GM12873 (cell line): ENCODE results near the gene PRPS1.

Source experiments
- TF ChIP-seq, protein P1 (sequence below): IDR thresholded peaks from 2 replicates; pipeline ENCODE4 v1.5.1; 2012; ENCODE audit warnings: low read depth, mild to moderate bottlenecking, moderate library complexity, low read length, control low read depth; ENCODE audit not compliant: insufficient read depth; ENCODE audit errors: missing control alignments

The PRPS1 gene

DNA sequence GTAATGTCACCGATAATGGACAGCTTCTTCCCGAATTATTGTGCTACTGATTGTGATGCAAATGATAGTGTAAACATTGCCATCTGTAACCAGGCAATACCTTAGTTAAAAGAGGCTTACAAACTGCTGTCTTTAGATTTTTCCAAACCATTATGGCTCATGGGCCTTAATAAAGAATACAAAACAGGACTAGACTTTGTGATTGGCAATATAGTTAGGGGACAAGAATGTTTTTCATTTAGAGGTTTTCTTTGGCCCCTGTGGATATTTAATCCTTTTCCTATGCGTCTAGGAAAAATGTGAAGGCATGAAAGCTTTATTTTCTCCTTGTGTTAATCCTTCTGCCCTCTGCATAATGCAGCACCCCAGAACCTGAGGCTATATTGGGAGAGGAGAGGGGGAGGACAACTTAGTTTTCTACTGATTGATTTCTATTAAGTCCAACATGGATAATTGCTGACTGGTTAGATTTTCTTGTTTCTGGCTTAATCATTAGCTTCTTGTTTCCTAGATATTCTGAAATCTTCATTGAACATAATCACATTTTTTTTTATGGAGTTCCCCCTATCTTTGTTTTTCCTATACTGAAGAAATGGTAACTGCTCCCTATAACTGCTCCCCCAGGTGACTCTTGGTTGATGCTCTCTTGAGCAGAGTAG, 1.9 kb downstream of the PRPS1 start:
- TF ChIP-seq, protein P1, sequence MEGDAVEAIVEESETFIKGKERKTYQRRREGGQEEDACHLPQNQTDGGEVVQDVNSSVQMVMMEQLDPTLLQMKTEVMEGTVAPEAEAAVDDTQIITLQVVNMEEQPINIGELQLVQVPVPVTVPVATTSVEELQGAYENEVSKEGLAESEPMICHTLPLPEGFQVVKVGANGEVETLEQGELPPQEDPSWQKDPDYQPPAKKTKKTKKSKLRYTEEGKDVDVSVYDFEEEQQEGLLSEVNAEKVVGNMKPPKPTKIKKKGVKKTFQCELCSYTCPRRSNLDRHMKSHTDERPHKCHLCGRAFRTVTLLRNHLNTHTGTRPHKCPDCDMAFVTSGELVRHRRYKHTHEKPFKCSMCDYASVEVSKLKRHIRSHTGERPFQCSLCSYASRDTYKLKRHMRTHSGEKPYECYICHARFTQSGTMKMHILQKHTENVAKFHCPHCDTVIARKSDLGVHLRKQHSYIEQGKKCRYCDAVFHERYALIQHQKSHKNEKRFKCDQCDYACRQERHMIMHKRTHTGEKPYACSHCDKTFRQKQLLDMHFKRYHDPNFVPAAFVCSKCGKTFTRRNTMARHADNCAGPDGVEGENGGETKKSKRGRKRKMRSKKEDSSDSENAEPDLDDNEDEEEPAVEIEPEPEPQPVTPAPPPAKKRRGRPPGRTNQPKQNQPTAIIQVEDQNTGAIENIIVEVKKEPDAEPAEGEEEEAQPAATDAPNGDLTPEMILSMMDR: no peak

DNA sequence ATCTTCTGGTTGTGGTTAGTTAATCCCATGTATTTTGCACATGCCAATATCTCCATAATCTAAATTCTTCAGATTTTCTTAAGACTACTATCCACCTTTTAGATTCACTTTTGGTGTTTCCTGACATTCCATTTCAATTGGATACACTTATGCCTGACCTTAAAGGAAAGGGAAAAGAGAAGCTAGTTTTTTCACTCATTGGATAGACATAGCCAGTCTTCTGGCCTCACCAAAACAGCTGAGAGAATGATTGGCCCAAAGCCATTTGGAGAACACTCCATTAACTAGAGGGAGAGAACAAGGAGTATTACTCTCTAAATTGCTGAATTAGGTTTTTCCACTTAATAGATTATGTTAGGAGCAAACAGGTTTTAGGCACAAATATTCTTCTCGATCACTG, 4.0 kb downstream of the PRPS1 start:
- TF ChIP-seq, protein P1: no peak

DNA sequence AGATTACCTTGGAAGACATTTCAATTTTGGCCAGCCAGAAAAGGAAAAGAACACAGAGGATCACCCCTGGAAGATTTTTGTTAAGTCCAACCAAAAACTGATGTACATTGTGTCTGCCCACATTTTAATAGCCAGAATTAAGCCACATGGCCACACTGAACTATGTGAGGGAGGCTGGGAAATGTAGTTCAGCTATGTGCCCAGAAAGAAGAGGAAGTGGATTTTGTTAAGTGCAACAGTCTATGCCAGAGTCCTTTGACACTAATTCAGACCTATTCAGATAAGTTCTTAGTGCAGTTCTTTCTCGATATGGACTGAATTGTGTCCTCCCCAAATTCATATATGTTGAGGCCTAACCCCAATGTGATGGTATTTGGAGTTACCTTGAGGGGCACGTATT, 18.4 kb downstream of the PRPS1 start:
- TF ChIP-seq, protein P1: no peak

DNA sequence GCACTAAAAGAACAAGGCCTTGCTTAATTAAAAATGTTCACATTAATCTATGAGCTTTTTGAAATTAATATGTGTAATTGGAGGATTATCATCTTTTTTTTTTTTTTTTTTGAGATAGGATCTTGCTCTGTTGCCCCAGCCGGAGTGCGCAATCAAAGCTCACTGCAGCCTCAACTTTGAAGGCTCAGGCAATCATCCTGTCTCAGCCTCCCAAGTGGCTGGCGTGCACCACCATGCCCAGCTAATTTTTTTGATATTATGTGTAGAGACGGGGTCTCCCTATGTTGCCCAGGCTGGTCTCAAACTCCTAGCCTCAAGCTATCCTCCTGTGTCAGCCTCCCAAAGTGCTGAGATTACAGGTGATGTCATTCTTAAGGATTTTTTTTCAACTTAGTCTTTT, 20.0 kb downstream of the PRPS1 start:
- TF ChIP-seq, protein P1: no peak

DNA sequence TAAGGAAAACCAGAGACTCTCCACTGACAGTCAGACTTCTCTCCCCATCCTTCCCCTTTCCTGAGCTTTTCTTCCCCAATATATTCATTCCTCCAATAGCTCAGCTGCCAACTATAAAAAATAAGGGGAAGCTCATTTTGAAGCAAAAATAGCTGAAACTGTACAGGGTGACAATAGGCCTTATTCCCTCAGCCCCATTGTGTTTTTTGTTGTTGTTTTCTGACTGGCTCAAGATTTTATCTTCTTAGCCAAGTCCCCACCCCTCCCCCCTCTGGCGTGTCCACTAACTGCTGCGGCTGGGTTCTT, 26.2 kb downstream of the PRPS1 start:
- TF ChIP-seq, protein P1: no peak

DNA sequence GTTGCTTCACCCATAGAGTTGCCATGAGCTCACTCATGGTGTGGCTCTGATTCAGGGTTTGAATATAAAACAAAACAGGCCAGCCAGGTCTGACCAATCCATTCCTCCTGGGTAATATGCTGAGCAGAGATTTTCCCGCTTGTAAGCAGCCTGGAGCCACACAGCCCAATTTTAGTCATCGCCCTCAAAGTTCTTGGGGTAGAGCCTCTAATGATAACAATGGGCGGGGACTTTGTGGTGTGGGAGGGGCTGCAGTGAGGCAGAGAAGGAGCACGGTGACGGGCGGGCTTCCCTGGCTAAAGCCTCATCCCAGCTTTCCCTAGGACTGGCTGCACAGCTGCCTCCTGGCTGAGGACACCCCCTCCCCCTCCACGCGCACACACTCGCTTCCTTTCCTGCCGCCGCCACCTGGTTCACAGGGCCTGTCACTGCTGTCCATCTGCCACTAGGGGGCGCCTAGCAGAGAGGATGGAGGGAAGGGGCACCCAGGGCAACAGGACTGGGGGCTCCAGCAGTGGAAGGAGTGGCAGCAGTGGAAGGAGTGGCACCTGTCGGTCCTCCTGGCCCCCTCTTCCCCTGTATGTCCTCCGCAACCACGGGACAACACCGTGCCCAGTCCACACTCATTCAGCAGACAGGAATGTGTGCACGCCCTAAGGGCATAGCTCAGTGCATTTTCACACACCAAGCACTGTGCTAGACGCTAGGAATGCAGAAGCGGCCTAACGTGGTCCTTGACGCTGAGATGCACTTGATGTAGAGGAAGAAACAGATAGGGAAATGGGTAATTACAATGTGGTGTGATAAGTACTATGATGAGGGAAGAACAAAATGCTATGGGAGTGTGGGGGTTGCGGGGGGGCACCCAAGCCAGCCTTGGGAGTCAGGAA, 26.8 kb downstream of the PRPS1 start:
- TF ChIP-seq, protein P1: peak; percentile 85

DNA sequence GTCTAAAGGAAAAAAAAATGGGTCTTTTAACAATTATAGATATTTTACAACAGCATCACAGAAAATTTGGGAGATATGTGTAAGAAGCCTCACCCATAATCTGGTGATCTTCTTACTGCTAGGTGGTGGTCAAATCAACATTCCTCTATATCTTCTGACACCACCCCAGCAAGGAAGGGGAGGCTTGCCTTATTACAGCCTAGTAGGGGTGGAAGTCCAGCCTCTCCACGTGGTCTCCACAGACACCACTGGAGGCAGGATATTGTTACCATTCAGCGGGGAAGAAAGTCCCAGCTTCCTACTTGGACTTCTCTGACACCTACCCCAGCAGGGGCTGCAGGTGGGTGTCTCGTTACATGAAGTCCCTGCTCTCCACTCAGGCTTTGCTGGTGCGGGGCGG, 28.7 kb downstream of the PRPS1 start:
- TF ChIP-seq, protein P1: no peak
